Measurements from ENCODE around the gene LTBR. TPM values are rescaled to one million over a fixed set of nuclear protein-coding genes. Genes with fewer than 3 reads are reported as not detected.
A peak's percentile ranks its signal among the peaks of the same experiment; 100 is the strongest.
"Not testable (repeated sequence)": the region's sequence is repeated elsewhere in the genome, so short reads cannot be mapped to it uniquely, and the experiment has no call there.

The LTBR gene
- polyA plus RNA-seq, 4 donors, result 59.3 to 80.2 (median 69.5) TPM

- no peak for DNase-seq (ENCODE audit: low read depth in 4 of 4, low spot score in 2 of 4)
Observed at GRCh38 chr12:6420364-6420763, 36.4 kb downstream of the LTBR start.

GRCh38 chr12:6423267-6424007, 39.5 kb downstream of the LTBR start:
- DNase-seq (ENCODE audit: low read depth in 4 of 4, low spot score in 2 of 4), result peak; percentile 66 to 85 (median 72)

- DNase-seq (ENCODE audit: low read depth in 4 of 4, low spot score in 2 of 4), result no peak
Observed at GRCh38 chr12:6424008-6424347, 40.0 kb downstream of the LTBR start.

- DNase-seq (ENCODE audit: low read depth in 4 of 4, low spot score in 2 of 4), result no peak
Observed at GRCh38 chr12:6424866-6425265, 40.9 kb downstream of the LTBR start.

GRCh38 chr12:6425590-6426531, 41.9 kb downstream of the LTBR start:
- DNase-seq (ENCODE audit: low read depth in 4 of 4, low spot score in 2 of 4), result no peak

GRCh38 chr12:6426882-6427671, 43.1 kb downstream of the LTBR start:
- DNase-seq (ENCODE audit: low read depth in 4 of 4, low spot score in 2 of 4), result no peak

- DNase-seq (ENCODE audit: low read depth in 4 of 4, low spot score in 2 of 4), result not testable (repeated sequence)
Observed at GRCh38 chr12:6427796-6428195, 43.8 kb downstream of the LTBR start.

GRCh38 chr12:6428326-6428725, 44.4 kb downstream of the LTBR start:
- DNase-seq (ENCODE audit: low read depth in 4 of 4, low spot score in 2 of 4), result no peak

- no peak for DNase-seq (ENCODE audit: low read depth in 4 of 4, low spot score in 2 of 4)
Observed at GRCh38 chr12:6430124-6430989, 46.4 kb downstream of the LTBR start.

GRCh38 chr12:6432991-6433390, 49.0 kb downstream of the LTBR start:
- no peak for DNase-seq (ENCODE audit: low read depth in 4 of 4, low spot score in 2 of 4)

GRCh38 chr12:6434205-6435140, 50.5 kb downstream of the LTBR start:
- no peak for DNase-seq (ENCODE audit: low read depth in 4 of 4, low spot score in 2 of 4)

- DNase-seq (ENCODE audit: low read depth in 4 of 4, low spot score in 2 of 4), result no peak
Observed at GRCh38 chr12:6435961-6436715, 52.2 kb downstream of the LTBR start.

- DNase-seq (ENCODE audit: low read depth in 4 of 4, low spot score in 2 of 4), result no peak
Observed at GRCh38 chr12:6437586-6437985, 53.6 kb downstream of the LTBR start.

- DNase-seq (ENCODE audit: low read depth in 4 of 4, low spot score in 2 of 4), result no peak
Observed at GRCh38 chr12:6438345-6438744, 54.4 kb downstream of the LTBR start.

- DNase-seq (ENCODE audit: low read depth in 4 of 4, low spot score in 2 of 4), result no peak
Observed at GRCh38 chr12:6440391-6440790, 56.4 kb downstream of the LTBR start.

Data from left renal cortex interstitium (tissue), 4 donors.